ENCODE measurements around the gene ZNF385A.
"Not testable (repeated sequence)": the region's sequence is repeated elsewhere in the genome, so short reads cannot be mapped to it uniquely, and the experiment has no call there.

ZNF385A gene

GRCh38 chr12:54352891-54353874 is 31.4 kb downstream of the ZNF385A start:
- no peak for DNase-seq

GRCh38 chr12:54352022-54352531 is 32.5 kb downstream of the ZNF385A start:
- DNase-seq, result no peak

GRCh38 chr12:54351341-54351740 is 33.2 kb downstream of the ZNF385A start:
- no peak for DNase-seq

- DNase-seq, result no peak
These were observed 33.8 kb downstream of the ZNF385A start for GRCh38 chr12:54350743-54351142.

GRCh38 chr12:54349679-54350078 is 34.9 kb downstream of the ZNF385A start:
- DNase-seq, result no peak

GRCh38 chr12:54349036-54349435 is 35.5 kb downstream of the ZNF385A start:
- DNase-seq, result no peak

GRCh38 chr12:54341378-54342300 is 42.9 kb downstream of the ZNF385A start:
- DNase-seq, result no peak

- DNase-seq, result no peak
These were observed 43.7 kb downstream of the ZNF385A start for GRCh38 chr12:54340846-54341245.

GRCh38 chr12:54338698-54339296 is 45.7 kb downstream of the ZNF385A start:
- no peak for DNase-seq

GRCh38 chr12:54337854-54338650 is 46.5 kb downstream of the ZNF385A start:
- DNase-seq, result no peak

- DNase-seq, result no peak
These were observed 47.2 kb downstream of the ZNF385A start for GRCh38 chr12:54337280-54337842.

- DNase-seq, result no peak
These were observed 51.0 kb downstream of the ZNF385A start for GRCh38 chr12:54333420-54334034.

- DNase-seq, result no peak
These were observed 53.1 kb downstream of the ZNF385A start for GRCh38 chr12:54331461-54331860.

- DNase-seq, result no peak
These were observed 54.1 kb downstream of the ZNF385A start for GRCh38 chr12:54330442-54330841.

GRCh38 chr12:54329759-54330158 is 54.8 kb downstream of the ZNF385A start:
- DNase-seq, result no peak

- no peak for DNase-seq
These were observed 55.8 kb downstream of the ZNF385A start for GRCh38 chr12:54328595-54329337.

- not testable (repeated sequence) for DNase-seq
These were observed 59.0 kb downstream of the ZNF385A start for GRCh38 chr12:54325442-54326109.

- no peak for DNase-seq
These were observed 59.7 kb downstream of the ZNF385A start, which contains the start of gene COPZ1 for GRCh38 chr12:54324617-54325441. Gene COPZ1 (plus strand): TSS chr12:54325131. CDS start chr12:54325164, 33 bp downstream.

GRCh38 chr12:54321363-54321762 is 63.2 kb downstream of the ZNF385A start:
- no peak for DNase-seq
